ENCODE measurements around the gene RSPH9.

GRCh38 chr6:43628393-43629103 is 16.3 kb upstream of the RSPH9 start:
- TF ChIP-seq, protein P1, sequence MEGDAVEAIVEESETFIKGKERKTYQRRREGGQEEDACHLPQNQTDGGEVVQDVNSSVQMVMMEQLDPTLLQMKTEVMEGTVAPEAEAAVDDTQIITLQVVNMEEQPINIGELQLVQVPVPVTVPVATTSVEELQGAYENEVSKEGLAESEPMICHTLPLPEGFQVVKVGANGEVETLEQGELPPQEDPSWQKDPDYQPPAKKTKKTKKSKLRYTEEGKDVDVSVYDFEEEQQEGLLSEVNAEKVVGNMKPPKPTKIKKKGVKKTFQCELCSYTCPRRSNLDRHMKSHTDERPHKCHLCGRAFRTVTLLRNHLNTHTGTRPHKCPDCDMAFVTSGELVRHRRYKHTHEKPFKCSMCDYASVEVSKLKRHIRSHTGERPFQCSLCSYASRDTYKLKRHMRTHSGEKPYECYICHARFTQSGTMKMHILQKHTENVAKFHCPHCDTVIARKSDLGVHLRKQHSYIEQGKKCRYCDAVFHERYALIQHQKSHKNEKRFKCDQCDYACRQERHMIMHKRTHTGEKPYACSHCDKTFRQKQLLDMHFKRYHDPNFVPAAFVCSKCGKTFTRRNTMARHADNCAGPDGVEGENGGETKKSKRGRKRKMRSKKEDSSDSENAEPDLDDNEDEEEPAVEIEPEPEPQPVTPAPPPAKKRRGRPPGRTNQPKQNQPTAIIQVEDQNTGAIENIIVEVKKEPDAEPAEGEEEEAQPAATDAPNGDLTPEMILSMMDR (IDR thresholded peaks at IDR 0.05; ENCODE audit: low read depth, low read length, poor library complexity, severe bottlenecking) = no peak
- TF ChIP-seq EZH2phosphoT487 (IDR thresholded peaks at IDR 0.05; ENCODE audit: borderline replicate concordance, low read length) = no peak

Measured in DOHH2 (cell line).